ENCODE results near the gene ANGEL1. TPM values are rescaled to one million over a fixed set of nuclear protein-coding genes. Genes with fewer than 3 reads are reported as not detected.

The ANGEL1 gene
- total and polyA plus RNA-seq, 9 of the 15 experiments (the other 6 are each of a cell fraction or from before 2014, with no cell fraction given) = 2.1 to 22.2 (median 7.3) TPM

DNA sequence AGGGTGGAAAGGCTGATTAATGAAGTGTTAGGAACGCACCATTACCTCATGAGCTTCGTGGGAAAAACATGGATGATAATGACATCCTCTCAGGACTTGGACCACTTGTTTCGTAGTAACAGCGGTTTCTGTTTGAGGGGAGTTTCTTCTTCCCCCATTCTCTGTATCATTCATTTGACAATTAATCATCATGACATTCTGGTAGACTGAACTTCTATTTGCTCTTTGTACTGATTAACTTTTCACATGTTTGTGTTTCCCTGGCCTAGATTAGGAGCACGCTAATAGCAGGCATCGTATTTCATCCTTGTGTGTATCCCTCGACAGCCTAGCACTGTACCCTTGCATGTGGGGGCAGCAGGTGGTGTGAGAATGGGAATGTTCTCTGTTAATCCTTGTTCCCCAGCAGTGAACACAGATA, 21.6 kb upstream of the ANGEL1 start:
- H2AFZ ChIP-seq (ENCODE audit: low read depth, low read length) = no peak overlapping the region
- intact Hi-C loops (cut with micrococcal nuclease) (no loop called here), in situ Hi-C loops (cut with MboI) (no loop called here)
- no peak for DNase-seq (ENCODE audit: extremely low read depth in 1 of 4, low spot score in 3 of 4)
- no peaks in the 10 kb centered on the region for H3K9me3 ChIP-seq (replicated peaks; ENCODE audit: control insufficient read depth, insufficient read depth, low read depth, low read length)
- no peak overlapping the region for H3K4me2 ChIP-seq (ENCODE audit: insufficient read depth, low read length)
- no peaks in the 10 kb centered on the region for H4K20me1 ChIP-seq (replicated peaks; ENCODE audit: control insufficient read depth, insufficient read depth, low read length)
- CTCF ChIA-PET (ENCODE audit: low intra/inter-chr PET ratio) = no interaction called here
- H3K79me2 ChIP-seq (ENCODE audit: control insufficient read depth, insufficient read depth, low read length) = no peaks in the 10 kb centered on the region
- no peaks in the 10 kb centered on the region for H3K4me1 ChIP-seq (replicated peaks in 1 of 2; ENCODE audit: control insufficient read depth in 2 of 2, insufficient read depth in 2 of 2, low read length in 2 of 2)
- no peak for ATAC-seq
- no peak for FAIRE-seq
- BruUV-seq (replicated peaks) = no TSS peak
- no peak overlapping the region for H3K27ac ChIP-seq (ENCODE audit: extremely low read depth, low read depth, low read length)
- H3K27me3 ChIP-seq (ENCODE audit: control insufficient read depth in 2 of 2, insufficient read depth in 2 of 2, low read length in 2 of 2) = peaks cover 2 to 30% of the 10 kb centered on the region in 2 experiments; a peak in 3 of 5 replicates
- POLR2A ChIA-PET = no interaction called here
- no peaks in the 10 kb centered on the region for H3K9me1 ChIP-seq (ENCODE audit: control insufficient read depth, insufficient read depth, low read length)
- no peak overlapping the region for H3K9ac ChIP-seq (ENCODE audit: insufficient read depth in 1 of 2, low read depth in 2 of 2, low read length in 2 of 2)
- no peaks in the 10 kb centered on the region for H3K36me3 ChIP-seq (ENCODE audit: control insufficient read depth, insufficient read depth, low read length)
- H3K4me3 ChIP-seq = no peak overlapping the region
- 0% methylated on average over 7 of the region's 7 CpGs for WGBS (ENCODE audit: insufficient coverage, low coverage, missing lambda C conversion rate)
- TF ChIP-seq THRA (IDR thresholded peaks at IDR 0.05) (no peak), STAG1 (CRISPR knock-in tag; IDR thresholded peaks at IDR 0.05; ENCODE audit: borderline replicate concordance) (no peak), POLR2G (IDR thresholded peaks at IDR 0.05; ENCODE audit: low read depth, low read length) (no peak), PBX2 (CRISPR knock-in tag; IDR thresholded peaks at IDR 0.05; ENCODE audit: low read depth) (no peak), PBX2 (tag; conservative IDR thresholded peaks at IDR 0.05; ENCODE audit: low read depth) (no peak), TCF7 (IDR thresholded peaks at IDR 0.05; ENCODE audit: borderline replicate concordance) (no peak), KLF10 (CRISPR knock-in tag; IDR thresholded peaks at IDR 0.05) (no peak), RHOXF2B (CRISPR knock-in tag; conservative IDR thresholded peaks at IDR 0.05) (no peak), NFE2 (IDR thresholded peaks at IDR 0.05; ENCODE audit: low read depth) (no peak), MAX (CRISPR knock-in tag; IDR thresholded peaks at IDR 0.05) (no peak), ZNF785 (CRISPR knock-in tag; IDR thresholded peaks at IDR 0.05) (no peak), RNF2 (IDR thresholded peaks at IDR 0.05) (no peak), GATAD2B (IDR thresholded peaks at IDR 0.05; ENCODE audit: borderline replicate concordance) (no peak), FOXP1 (CRISPR knock-in tag; IDR thresholded peaks at IDR 0.05) (no peak), FOXA3 (CRISPR knock-in tag; conservative IDR thresholded peaks at IDR 0.05 in 1 of 2, IDR thresholded peaks at IDR 0.05 in 1 of 2) (no peak)
- TF ChIP-seq, protein P1, sequence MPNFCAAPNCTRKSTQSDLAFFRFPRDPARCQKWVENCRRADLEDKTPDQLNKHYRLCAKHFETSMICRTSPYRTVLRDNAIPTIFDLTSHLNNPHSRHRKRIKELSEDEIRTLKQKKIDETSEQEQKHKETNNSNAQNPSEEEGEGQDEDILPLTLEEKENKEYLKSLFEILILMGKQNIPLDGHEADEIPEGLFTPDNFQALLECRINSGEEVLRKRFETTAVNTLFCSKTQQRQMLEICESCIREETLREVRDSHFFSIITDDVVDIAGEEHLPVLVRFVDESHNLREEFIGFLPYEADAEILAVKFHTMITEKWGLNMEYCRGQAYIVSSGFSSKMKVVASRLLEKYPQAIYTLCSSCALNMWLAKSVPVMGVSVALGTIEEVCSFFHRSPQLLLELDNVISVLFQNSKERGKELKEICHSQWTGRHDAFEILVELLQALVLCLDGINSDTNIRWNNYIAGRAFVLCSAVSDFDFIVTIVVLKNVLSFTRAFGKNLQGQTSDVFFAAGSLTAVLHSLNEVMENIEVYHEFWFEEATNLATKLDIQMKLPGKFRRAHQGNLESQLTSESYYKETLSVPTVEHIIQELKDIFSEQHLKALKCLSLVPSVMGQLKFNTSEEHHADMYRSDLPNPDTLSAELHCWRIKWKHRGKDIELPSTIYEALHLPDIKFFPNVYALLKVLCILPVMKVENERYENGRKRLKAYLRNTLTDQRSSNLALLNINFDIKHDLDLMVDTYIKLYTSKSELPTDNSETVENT (CRISPR knock-in tag; IDR thresholded peaks at IDR 0.05) = no peak
- TF ChIP-seq, protein P2, sequence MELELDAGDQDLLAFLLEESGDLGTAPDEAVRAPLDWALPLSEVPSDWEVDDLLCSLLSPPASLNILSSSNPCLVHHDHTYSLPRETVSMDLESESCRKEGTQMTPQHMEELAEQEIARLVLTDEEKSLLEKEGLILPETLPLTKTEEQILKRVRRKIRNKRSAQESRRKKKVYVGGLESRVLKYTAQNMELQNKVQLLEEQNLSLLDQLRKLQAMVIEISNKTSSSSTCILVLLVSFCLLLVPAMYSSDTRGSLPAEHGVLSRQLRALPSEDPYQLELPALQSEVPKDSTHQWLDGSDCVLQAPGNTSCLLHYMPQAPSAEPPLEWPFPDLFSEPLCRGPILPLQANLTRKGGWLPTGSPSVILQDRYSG (tag; conservative IDR thresholded peaks at IDR 0.05; ENCODE audit: low read depth) = no peak

All from K562 (cell line).